Esophagus (tissue), 2 donors: Measurements from ENCODE around the gene MOGAT1. TPM values are rescaled to one million over a fixed set of nuclear protein-coding genes. Genes with fewer than 3 reads are reported as not detected.
"Not testable (repeated sequence)": the region's sequence is repeated elsewhere in the genome, so short reads cannot be mapped to it uniquely, and the experiment has no call there.

Source experiments
- H3K27ac ChIP-seq, 2 donors: one replicate each; pipeline ENCODE4 v1.5.1; 2013; ENCODE audit warnings: low read depth in 2 of 2, mild to moderate bottlenecking in 2 of 2, inconsistent platforms in 1 of 2, low read length in 1 of 2, moderate library complexity in 1 of 2
- H3K27me3 ChIP-seq, 2 donors: one replicate each; pipeline ENCODE4 v1.6.1; 2013; ENCODE audit warnings: low read length in 2 of 2, control low read depth in 1 of 2, mild to moderate bottlenecking in 1 of 2; ENCODE audit not compliant: insufficient read depth in 2 of 2, control insufficient read depth in 1 of 2
- H3K36me3 ChIP-seq, 2 donors: one replicate each; pipeline ENCODE4 v1.6.1; 2013; ENCODE audit warnings: low read length in 1 of 2; ENCODE audit not compliant: control insufficient read depth in 2 of 2, insufficient read depth in 2 of 2
- H3K4me1 ChIP-seq, 2 donors: one replicate each; pipeline ENCODE4 v1.6.1; 2013; ENCODE audit warnings: low read length in 1 of 2; ENCODE audit not compliant: control insufficient read depth in 2 of 2, insufficient read depth in 2 of 2
- H3K4me3 ChIP-seq, 2 donors: one replicate each; pipeline ENCODE4 v1.5.1; 2013; ENCODE audit warnings: low read length in 2 of 2, mild to moderate bottlenecking in 2 of 2, low read depth in 1 of 2, moderate library complexity in 1 of 2
- H3K9me3 ChIP-seq, 2 donors: one replicate each; pipeline ENCODE4 v1.6.1; 2013; ENCODE audit warnings: mild to moderate bottlenecking in 2 of 2, low read depth in 1 of 2, low read length in 1 of 2, moderate library complexity in 1 of 2; ENCODE audit not compliant: control insufficient read depth in 2 of 2, insufficient read depth in 1 of 2
- WGBS, 2 donors: extraction: QIAGEN DNeasy Blood & Tissue Kit; methylation state at CpG; one replicate each; pipeline ENCODE4 v1.1.7; 2013; 5-methylcytosine and 5-hydroxymethylcytosine counted together
- polyA plus RNA-seq, 2 donors: library from polyadenylated mRNA; stranded (reverse); fragments of 200-250 nt; gene quantifications; one replicate each; pipeline ENCODE4 v1.2.3, GENCODE V29; 2013
- donor health status: healthy with polysubstance abuse.
- donor health status: Bipolar disorder and iron deficiency.

MOGAT1 gene
- polyA plus RNA-seq, 2 donors = 0.05 TPM; not detected in 1

- no peaks in the 10 kb centered on the region for H3K4me1 ChIP-seq
- H3K27me3 ChIP-seq = no peaks in the 10 kb centered on the region
- no peaks in the 10 kb centered on the region for H3K36me3 ChIP-seq
- H3K4me3 ChIP-seq = no peak overlapping the region
- H3K27ac ChIP-seq = no peak overlapping the region
- no peaks in the 10 kb centered on the region for H3K9me3 ChIP-seq
- WGBS, 2 donors = 45 to 59% methylated on average over 2 of the region's 2 CpGs
These were observed 17.5 kb downstream of the MOGAT1 start for GRCh38 chr2:222688917-222689316.

GRCh38 chr2:222689322-222689721 lies 17.9 kb downstream of the MOGAT1 start:
- Histone ChIP-seq H3K4me3 (no peak overlapping the region), H3K27me3 (no peaks in the 10 kb centered on the region), H3K36me3 (no peaks in the 10 kb centered on the region), H3K9me3 (no peaks in the 10 kb centered on the region), H3K27ac (no peak overlapping the region), H3K4me1 (no peaks in the 10 kb centered on the region)
- 74 to 76% methylated on average over 2 of the region's 2 CpGs for WGBS, 2 donors

GRCh38 chr2:222690564-222691200 lies 19.2 kb downstream of the MOGAT1 start:
- H3K9me3 ChIP-seq = no peaks in the 10 kb centered on the region
- no peaks in the 10 kb centered on the region for H3K27me3 ChIP-seq
- WGBS, 2 donors = 28 to 30% methylated on average over 10 of the region's 10 CpGs
- H3K36me3 ChIP-seq = no peaks in the 10 kb centered on the region
- no peaks in the 10 kb centered on the region for H3K4me1 ChIP-seq
- H3K27ac ChIP-seq = no peak overlapping the region
- H3K4me3 ChIP-seq = no peak overlapping the region

GRCh38 chr2:222693413-222693812 lies 22.0 kb downstream of the MOGAT1 start:
- not testable (repeated sequence) for H3K4me3 ChIP-seq, H3K4me1 ChIP-seq, H3K36me3 ChIP-seq, H3K9me3 ChIP-seq, H3K27ac ChIP-seq, H3K27me3 ChIP-seq
- WGBS, 2 donors = 76 to 85% methylated on average over 5 of the region's 5 CpGs

GRCh38 chr2:222693837-222694236 lies 22.4 kb downstream of the MOGAT1 start:
- 82 to 85% methylated on average over 1 of the region's 1 CpG for WGBS, 2 donors
- Histone ChIP-seq H3K27ac (no peak overlapping the region), H3K4me1 (no peaks in the 10 kb centered on the region), H3K27me3 (no peaks in the 10 kb centered on the region), H3K9me3 (no peaks in the 10 kb centered on the region), H3K36me3 (no peaks in the 10 kb centered on the region), H3K4me3 (no peak overlapping the region)

DNA sequence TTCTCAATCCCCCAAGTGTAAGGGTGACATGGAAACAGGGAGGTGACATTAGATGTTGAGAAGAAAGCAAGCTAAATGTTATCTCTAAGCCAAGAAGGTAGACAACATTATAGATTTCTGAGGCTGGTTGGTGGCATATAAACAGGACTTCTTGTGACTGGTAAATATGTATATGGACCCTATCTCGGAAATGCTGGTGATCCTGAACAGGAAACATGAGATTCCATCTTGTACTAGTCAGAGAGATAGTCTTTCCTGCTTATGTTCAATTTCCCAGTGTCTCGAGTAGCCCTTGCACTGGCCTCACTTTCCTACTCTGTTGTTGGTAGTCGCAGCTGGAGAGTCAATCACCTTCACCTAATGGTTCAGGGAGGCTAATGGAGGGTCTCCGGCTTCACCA lies 26.8 kb downstream of the MOGAT1 start:
- H3K4me3 ChIP-seq = no peak overlapping the region
- H3K27me3 ChIP-seq = no peaks in the 10 kb centered on the region
- no peaks in the 10 kb centered on the region for H3K4me1 ChIP-seq
- H3K9me3 ChIP-seq = no peaks in the 10 kb centered on the region
- 89 to 94% methylated on average over 4 of the region's 4 CpGs for WGBS, 2 donors
- no peak overlapping the region for H3K27ac ChIP-seq
- H3K36me3 ChIP-seq = no peaks in the 10 kb centered on the region

DNA sequence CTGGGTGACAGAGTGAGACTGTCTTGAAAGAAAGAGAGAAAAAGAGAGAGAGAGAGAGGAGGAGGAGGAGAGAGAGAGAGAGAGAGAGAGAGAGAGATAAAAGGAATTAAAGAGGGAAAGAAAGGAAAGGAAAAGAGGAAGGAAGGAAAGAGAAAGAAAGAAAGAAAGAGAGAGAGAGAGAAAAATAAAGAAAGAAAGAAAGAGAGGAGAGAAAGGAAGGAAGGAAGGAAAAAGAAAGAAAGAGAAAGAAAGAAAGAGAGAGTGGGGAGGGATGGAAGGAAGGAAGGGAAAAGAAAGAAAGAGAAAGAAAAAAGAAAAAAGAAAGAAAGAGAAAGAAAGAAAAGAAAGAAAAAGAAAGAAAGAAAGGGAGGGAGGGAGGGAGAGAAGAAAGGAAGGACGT lies 29.8 kb downstream of the MOGAT1 start:
- H3K36me3 ChIP-seq = no peaks in the 10 kb centered on the region
- H3K4me3 ChIP-seq = no peak overlapping the region
- H3K27ac ChIP-seq = no peak overlapping the region
- H3K9me3 ChIP-seq = no peaks in the 10 kb centered on the region
- no peaks in the 10 kb centered on the region for H3K4me1 ChIP-seq
- H3K27me3 ChIP-seq = no peaks in the 10 kb centered on the region
- WGBS, 2 donors = 57 to 72% methylated on average over 1 of the region's 1 CpG

- no peaks in the 10 kb centered on the region for H3K9me3 ChIP-seq
- H3K27me3 ChIP-seq = no peaks in the 10 kb centered on the region
- H3K36me3 ChIP-seq = no peaks in the 10 kb centered on the region
- 61 to 65% methylated on average over 5 of the region's 5 CpGs for WGBS, 2 donors
- H3K4me1 ChIP-seq = no peaks in the 10 kb centered on the region
- no peak overlapping the region for H3K4me3 ChIP-seq
- H3K27ac ChIP-seq = no peak overlapping the region
These were observed 30.3 kb downstream of the MOGAT1 start for GRCh38 chr2:222701721-222702131.

- no peaks in the 10 kb centered on the region for H3K27me3 ChIP-seq
- WGBS, 2 donors = 41 to 50% methylated on average over 2 of the region's 2 CpGs
- no peaks in the 10 kb centered on the region for H3K9me3 ChIP-seq
- H3K4me3 ChIP-seq = no peak overlapping the region
- no peak overlapping the region for H3K27ac ChIP-seq
- no peaks in the 10 kb centered on the region for H3K4me1 ChIP-seq
- H3K36me3 ChIP-seq = no peaks in the 10 kb centered on the region
These were observed 31.6 kb downstream of the MOGAT1 start for GRCh38 chr2:222703091-222703490.

DNA sequence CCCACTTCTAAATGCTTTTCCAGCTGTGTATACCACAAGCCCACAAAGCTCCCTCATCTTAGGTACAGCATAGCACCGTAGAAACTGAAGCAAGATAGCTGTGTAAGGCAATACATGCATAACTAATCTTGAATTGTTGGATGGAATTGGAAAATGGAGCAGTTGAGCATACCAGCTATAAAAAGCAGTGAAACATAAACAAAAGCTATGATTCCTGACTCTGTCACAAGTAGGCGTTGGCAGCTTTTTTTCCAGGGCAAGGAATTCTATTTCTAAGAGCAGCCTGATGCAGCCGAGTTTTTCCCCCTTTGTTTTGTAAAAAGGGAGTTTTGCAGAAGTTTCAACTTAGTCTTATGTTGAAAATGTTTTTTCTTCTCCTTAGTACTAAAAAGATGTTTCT lies 32.4 kb downstream of the MOGAT1 start:
- H3K4me1 ChIP-seq = no peaks in the 10 kb centered on the region
- H3K36me3 ChIP-seq = no peaks in the 10 kb centered on the region
- 55 to 62% methylated on average over 3 of the region's 3 CpGs for WGBS, 2 donors
- H3K4me3 ChIP-seq = no peak overlapping the region
- H3K27me3 ChIP-seq = no peaks in the 10 kb centered on the region
- no peak overlapping the region for H3K27ac ChIP-seq
- no peaks in the 10 kb centered on the region for H3K9me3 ChIP-seq
